H9 (cell line): Measurements from ENCODE around the gene MAPK12. TPM values are rescaled to one million over a fixed set of nuclear protein-coding genes. Genes with fewer than 3 reads are reported as not detected.

Experiments used
- DNase-seq: peaks from one replicate; pipeline ENCODE4 v3.0.0-alpha.2; 2017
- H2AFZ ChIP-seq: one replicate; pipeline ENCODE4 v1.6.1; 2013; ENCODE audit warnings: mild to moderate bottlenecking, low read length, control low read depth, moderate library complexity
- H2AK5ac ChIP-seq: 2 replicates; pipeline ENCODE4 v1.6.1; 2013; ENCODE audit warnings: low read length, control low read depth, mixed read lengths; ENCODE audit not compliant: insufficient read length
- H2BK120ac ChIP-seq: one replicate; pipeline ENCODE4 v1.6.1; 2013; ENCODE audit warnings: low read depth, mild to moderate bottlenecking, low read length, control low read depth, inconsistent platforms; ENCODE audit not compliant: poor library complexity, severe bottlenecking
- H2BK12ac ChIP-seq: 2 replicates; pipeline ENCODE4 v1.6.1; 2013; ENCODE audit warnings: low read length, control low read depth, mixed read lengths, low read depth; ENCODE audit not compliant: insufficient read length
- H2BK15ac ChIP-seq: 2 replicates; pipeline ENCODE4 v1.6.1; 2013; ENCODE audit warnings: low read depth, low read length, control low read depth
- H2BK20ac ChIP-seq: one replicate; pipeline ENCODE4 v1.6.1; 2013; ENCODE audit warnings: low read depth, mild to moderate bottlenecking, low read length, control low read depth, inconsistent platforms; ENCODE audit not compliant: poor library complexity, severe bottlenecking
- H2BK5ac ChIP-seq: 2 replicates; pipeline ENCODE4 v1.6.1; 2013; ENCODE audit warnings: low read length, control low read depth, mixed read lengths; ENCODE audit not compliant: insufficient read length
- H3K14ac ChIP-seq: 2 replicates; pipeline ENCODE4 v1.6.1; 2013; ENCODE audit warnings: low read length, control low read depth; ENCODE audit not compliant: insufficient read depth
- H3K18ac ChIP-seq: 2 replicates; pipeline ENCODE4 v1.6.1; 2013; ENCODE audit warnings: low read depth, mild to moderate bottlenecking, mixed read lengths, low read length, control low read depth; ENCODE audit not compliant: insufficient read length
- H3K23ac ChIP-seq: 2 replicates; pipeline ENCODE4 v1.6.1; 2013; ENCODE audit warnings: low read length, control low read depth, mixed read lengths, low read depth; ENCODE audit not compliant: insufficient read length
- H3K23me2 ChIP-seq: 2 replicates; pipeline ENCODE4 v1.6.1; 2013; ENCODE audit warnings: low read depth, mild to moderate bottlenecking, mixed read lengths, low read length, control low read depth; ENCODE audit not compliant: insufficient read length, poor library complexity, severe bottlenecking
- H3K27ac ChIP-seq: 2 replicates; pipeline ENCODE4 v1.5.1; 2013; ENCODE audit warnings: low read length, control low read depth, mixed read lengths, low read depth; ENCODE audit not compliant: insufficient read length
- H3K27me3 ChIP-seq: 2 replicates; pipeline ENCODE4 v1.6.1; 2013; ENCODE audit warnings: low read length, control low read depth, inconsistent platforms; ENCODE audit not compliant: insufficient read depth
- H3K4ac ChIP-seq: 2 replicates; pipeline ENCODE4 v1.6.1; 2013; ENCODE audit warnings: low read depth, mild to moderate bottlenecking, control low read depth, inconsistent platforms, low read length, moderate library complexity
- H3K4me1 ChIP-seq: 2 replicates; pipeline ENCODE4 v1.6.1; 2013; ENCODE audit warnings: low read length, control low read depth, inconsistent platforms; ENCODE audit not compliant: insufficient read depth
- H3K4me2 ChIP-seq: 2 replicates; pipeline ENCODE4 v1.6.1; 2013; ENCODE audit warnings: low read length, control low read depth, mixed read lengths; ENCODE audit not compliant: insufficient read length, insufficient read depth
- H3K56ac ChIP-seq: 2 replicates; pipeline ENCODE4 v1.6.1; 2013; ENCODE audit warnings: low read depth, mild to moderate bottlenecking, mixed read lengths, low read length, control low read depth; ENCODE audit not compliant: insufficient read length
- H3K79me1 ChIP-seq: 2 replicates; pipeline ENCODE4 v1.6.1; 2013; ENCODE audit warnings: low read depth, mild to moderate bottlenecking, moderate library complexity, low read length, control low read depth, inconsistent platforms; ENCODE audit not compliant: insufficient read depth, poor library complexity, severe bottlenecking
- H3K79me2 ChIP-seq: 2 replicates; pipeline ENCODE4 v1.6.1; 2013; ENCODE audit warnings: low read length, control low read depth, inconsistent platforms; ENCODE audit not compliant: insufficient read depth
- H3K9ac ChIP-seq: 2 replicates; pipeline ENCODE4 v1.6.1; 2013; ENCODE audit warnings: low read length, control low read depth, mixed read lengths; ENCODE audit not compliant: insufficient read length; ENCODE audit errors: extremely low read depth
- H3K9me3 ChIP-seq: one replicate; pipeline ENCODE4 v1.6.1; 2013; ENCODE audit warnings: low read depth, low read length, inconsistent platforms; ENCODE audit not compliant: control insufficient read depth
- H3T11ph ChIP-seq: one replicate; pipeline ENCODE4 v1.6.1; 2013; ENCODE audit warnings: mild to moderate bottlenecking, low read length, control low read depth, inconsistent platforms
- H4K20me1 ChIP-seq: one replicate; pipeline ENCODE4 v1.6.1; 2013; ENCODE audit not compliant: control insufficient read depth, insufficient read length, insufficient read depth
- H4K5ac ChIP-seq: 2 replicates; pipeline ENCODE4 v1.6.1; 2013; ENCODE audit warnings: low read depth, mild to moderate bottlenecking, mixed read lengths, low read length, control low read depth; ENCODE audit not compliant: insufficient read length
- H4K8ac ChIP-seq: replicated peaks from 2 replicates; pipeline ENCODE4 v1.6.1; 2013; ENCODE audit warnings: low read length, control low read depth, mixed read lengths, low read depth; ENCODE audit not compliant: insufficient read length
- H4K91ac ChIP-seq: 2 replicates; pipeline ENCODE4 v1.6.1; 2013; ENCODE audit warnings: low read depth, mild to moderate bottlenecking, moderate library complexity, mixed read lengths, low read length, control low read depth; ENCODE audit not compliant: insufficient read length
- H3K27ac Mint-ChIP-seq, 3 experiments: 2 replicates in 2 of 3; 3 replicates in 1 of 3; pipeline ENCODE4 v1.8.0; 2020 to 2021; ENCODE audit warnings: mixed read lengths in 3 of 3, mild to moderate bottlenecking in 1 of 3, moderate library complexity in 1 of 3
- H3K27me3 Mint-ChIP-seq: 2 replicates; pipeline ENCODE4 v1.8.0; 2021; ENCODE audit warnings: low read depth, mild to moderate bottlenecking, moderate library complexity, mixed read lengths
- H3K36me3 Mint-ChIP-seq, 3 experiments: 2 replicates in 2 of 3; 3 replicates in 1 of 3; pipeline ENCODE4 v1.8.0; 2020 to 2021; ENCODE audit warnings: low read depth in 3 of 3, mixed read lengths in 3 of 3; ENCODE audit not compliant: insufficient read depth in 1 of 3
- H3K4me1 Mint-ChIP-seq, 2 experiments: 2 replicates each; pipeline ENCODE4 v1.8.0; 2020; ENCODE audit warnings: mixed read lengths in 2 of 2
- H3K4me3 Mint-ChIP-seq, 2 experiments: 2 replicates in 1 of 2; 3 replicates in 1 of 2; pipeline ENCODE4 v1.8.0; 2020 to 2021; ENCODE audit warnings: mild to moderate bottlenecking in 2 of 2, mixed read lengths in 2 of 2, moderate library complexity in 1 of 2
- H3K9me3 Mint-ChIP-seq, 2 experiments: 2 replicates in 1 of 2; 3 replicates in 1 of 2; pipeline ENCODE4 v1.8.0; 2020; ENCODE audit warnings: mild to moderate bottlenecking in 2 of 2, mixed read lengths in 2 of 2, moderate library complexity in 1 of 2
- WGBS: extraction: QIAGEN DNeasy Blood & Tissue Kit; methylation state at CpG from one replicate; pipeline ENCODE4 v1.1.7; 2013; ENCODE audit warnings: missing lambda C conversion rate, low lambda C conversion rate, mixed read lengths; ENCODE audit not compliant: insufficient read length; ENCODE audit errors: extremely low coverage; 5-methylcytosine and 5-hydroxymethylcytosine counted together
- total RNA-seq: library from RNA; stranded (reverse); gene quantifications from 2 replicates; pipeline ENCODE4 v1.2.1, GENCODE V29; 2021
- TF ChIP-seq, protein P1 (sequence below): fragments of 200-600 bp; sonication (generic); conservative IDR thresholded peaks from 3 replicates; pipeline ENCODE4 v1.8.0; 2021; ENCODE audit warnings: antibody characterized with exemption, mild to moderate bottlenecking

Gene MAPK12
- total RNA-seq, 1 experiment from 2014 or later = 31.3 TPM

DNA sequence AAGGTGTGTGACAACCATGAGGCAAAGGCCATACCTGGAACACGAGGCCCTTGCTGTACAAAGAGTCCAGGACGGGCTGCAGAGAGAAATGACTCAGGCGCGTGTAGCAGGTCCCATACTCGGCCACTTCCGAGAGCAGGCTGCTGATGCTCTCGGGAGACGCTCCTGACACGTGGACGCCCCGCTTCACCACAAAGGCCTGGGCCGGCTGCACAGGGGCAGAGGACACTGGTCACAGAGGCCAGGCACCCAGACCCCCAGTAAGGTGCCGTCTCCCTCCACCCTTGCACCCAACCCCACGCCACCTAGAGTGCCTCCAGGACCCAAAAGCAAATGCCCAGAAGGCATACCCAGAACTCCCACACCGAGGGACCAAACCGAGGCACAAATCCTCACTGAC, 32.1 kb downstream of the MAPK12 start:
- no peaks in the 10 kb centered on the region for H3K4me1 Mint-ChIP-seq
- H3K79me1 ChIP-seq = no peaks in the 10 kb centered on the region
- H3K27ac ChIP-seq = no peak overlapping the region
- peaks cover 7 to 31% (median 23%) of the 10 kb centered on the region in 3 experiments for H3K36me3 Mint-ChIP-seq
- no peak overlapping the region for H3K4me2 ChIP-seq
- no peaks in the 10 kb centered on the region for H3K27me3 ChIP-seq
- no peak overlapping the region for H3K18ac ChIP-seq
- no peak overlapping the region for H2BK5ac ChIP-seq
- H4K8ac ChIP-seq = no peak overlapping the region
- H3K9ac ChIP-seq = no peak overlapping the region
- H2BK12ac ChIP-seq = no peak overlapping the region
- no peak overlapping the region for H3K4me3 Mint-ChIP-seq
- no peak overlapping the region for H3K14ac ChIP-seq
- no CpG with 5 or more reads among the region's 16 CpGs for WGBS
- H3T11ph ChIP-seq = no peak overlapping the region
- H4K20me1 ChIP-seq = peaks cover 3% of the 10 kb centered on the region
- peaks cover 0 to 2% of the 10 kb centered on the region in 2 experiments; a peak in 1 of 5 replicates for H3K9me3 Mint-ChIP-seq
- no peak overlapping the region for H3K4ac ChIP-seq
- H4K91ac ChIP-seq = no peak overlapping the region
- no peaks in the 10 kb centered on the region for H3K4me1 ChIP-seq
- no peak overlapping the region for H3K23ac ChIP-seq
- H3K9me3 ChIP-seq = no peaks in the 10 kb centered on the region
- H3K27ac Mint-ChIP-seq = peak overlapping the region in 2 of 3 experiments; percentile 37 to 91; a peak in 4 of 7 replicates
- H2AFZ ChIP-seq = no peak overlapping the region
- no peaks in the 10 kb centered on the region for H3K27me3 Mint-ChIP-seq
- no peak overlapping the region for H2BK120ac ChIP-seq
- no peak overlapping the region for H3K56ac ChIP-seq
- no peaks in the 10 kb centered on the region for H3K79me2 ChIP-seq
- no peak overlapping the region for H2BK15ac ChIP-seq
- no peak overlapping the region for H2BK20ac ChIP-seq
- H4K5ac ChIP-seq = no peak overlapping the region
- H2AK5ac ChIP-seq = no peak overlapping the region
- DNase-seq = no peak
- TF ChIP-seq, protein P1, sequence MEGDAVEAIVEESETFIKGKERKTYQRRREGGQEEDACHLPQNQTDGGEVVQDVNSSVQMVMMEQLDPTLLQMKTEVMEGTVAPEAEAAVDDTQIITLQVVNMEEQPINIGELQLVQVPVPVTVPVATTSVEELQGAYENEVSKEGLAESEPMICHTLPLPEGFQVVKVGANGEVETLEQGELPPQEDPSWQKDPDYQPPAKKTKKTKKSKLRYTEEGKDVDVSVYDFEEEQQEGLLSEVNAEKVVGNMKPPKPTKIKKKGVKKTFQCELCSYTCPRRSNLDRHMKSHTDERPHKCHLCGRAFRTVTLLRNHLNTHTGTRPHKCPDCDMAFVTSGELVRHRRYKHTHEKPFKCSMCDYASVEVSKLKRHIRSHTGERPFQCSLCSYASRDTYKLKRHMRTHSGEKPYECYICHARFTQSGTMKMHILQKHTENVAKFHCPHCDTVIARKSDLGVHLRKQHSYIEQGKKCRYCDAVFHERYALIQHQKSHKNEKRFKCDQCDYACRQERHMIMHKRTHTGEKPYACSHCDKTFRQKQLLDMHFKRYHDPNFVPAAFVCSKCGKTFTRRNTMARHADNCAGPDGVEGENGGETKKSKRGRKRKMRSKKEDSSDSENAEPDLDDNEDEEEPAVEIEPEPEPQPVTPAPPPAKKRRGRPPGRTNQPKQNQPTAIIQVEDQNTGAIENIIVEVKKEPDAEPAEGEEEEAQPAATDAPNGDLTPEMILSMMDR = no peak
- H3K23me2 ChIP-seq = no peaks in the 10 kb centered on the region
